ENCODE measurements around the gene BSPRY.

BSPRY gene
- 0 to 1.8 (median 0.29) reads per million in 17 experiments for total RNA-seq

DNA sequence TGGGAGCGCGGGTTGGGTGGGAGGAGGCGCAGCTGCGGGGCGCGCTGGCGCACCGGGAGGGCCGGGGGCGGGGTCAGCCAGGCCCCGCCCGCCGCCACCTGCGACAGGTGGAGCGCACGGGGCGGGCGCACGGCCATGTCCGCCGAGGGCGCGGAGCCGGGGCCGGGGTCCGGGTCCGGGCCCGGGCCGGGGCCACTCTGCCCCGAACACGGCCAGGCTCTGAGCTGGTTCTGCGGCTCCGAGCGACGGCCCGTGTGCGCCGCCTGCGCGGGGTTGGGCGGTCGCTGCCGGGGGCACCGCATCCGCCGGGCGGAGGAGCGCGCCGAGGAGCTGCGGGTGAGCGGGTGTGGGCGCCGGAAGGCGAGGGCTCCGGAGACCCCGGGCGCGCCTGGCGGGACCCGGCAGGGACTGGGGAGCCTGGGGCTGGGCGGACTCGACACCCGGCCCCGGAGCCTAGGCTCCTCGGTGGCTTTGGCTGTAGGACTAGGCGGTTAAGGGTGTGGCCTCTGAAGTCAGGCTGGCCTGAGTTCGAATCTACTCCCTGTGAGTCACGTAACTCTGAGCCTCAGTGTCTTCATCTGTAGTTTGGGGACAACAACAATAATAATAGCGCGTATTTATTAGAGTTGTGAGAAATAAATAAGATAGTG, at the start of gene BSPRY:
Gene BSPRY, plus strand, starts transcription at position 97 of the 650 bp plus-strand sequence. Its CDS starts 39 bp downstream, at position 136.
- DNase-seq = peak in 2 of 4 experiments; percentile 24 to 36

GRCh38 chr9:113299800-113300292, 49.5 kb upstream of the BSPRY start:
- peak; percentile 65 to 90 (median 79) for DNase-seq

GRCh38 chr9:113301548-113301947, 47.8 kb upstream of the BSPRY start:
- DNase-seq = no peak

DNA sequence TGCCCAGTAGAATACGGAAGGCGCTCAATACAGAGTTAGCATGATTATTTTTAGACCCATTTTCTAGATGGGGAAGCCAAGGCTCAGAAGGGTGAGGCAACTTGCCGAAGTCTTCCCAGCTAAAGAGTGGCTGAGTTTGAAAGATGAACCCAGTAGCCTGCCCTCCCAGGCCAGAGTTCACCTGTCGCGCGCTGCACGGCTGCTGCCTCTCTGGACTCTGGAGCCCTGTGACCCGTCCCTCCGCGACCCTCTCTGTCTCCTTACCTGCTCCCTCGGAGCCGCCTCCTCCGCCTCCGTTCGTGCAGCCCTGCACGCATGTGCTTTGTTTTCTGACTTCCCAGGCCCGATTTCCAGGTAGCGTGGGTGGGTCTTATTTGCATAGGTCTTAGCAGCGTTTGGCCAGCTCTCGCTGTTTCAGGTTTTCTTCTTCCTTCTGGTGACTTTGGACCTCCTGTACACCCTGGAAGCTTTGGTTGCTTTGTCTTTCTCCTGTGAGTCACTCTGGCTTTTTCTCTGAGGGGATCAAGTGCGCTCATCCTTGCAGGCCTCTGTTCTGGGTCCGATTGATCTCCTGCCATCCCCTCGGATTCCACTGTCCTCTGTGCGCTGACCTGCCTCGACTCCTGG, 46.4 kb upstream of the BSPRY start, which contains the start of gene RNF183:
Gene RNF183, minus strand, starts transcription at position 585 of the 627 bp plus-strand sequence. CDS start 5,192 bp downstream, outside the sequence.
- no peak for DNase-seq

DNA sequence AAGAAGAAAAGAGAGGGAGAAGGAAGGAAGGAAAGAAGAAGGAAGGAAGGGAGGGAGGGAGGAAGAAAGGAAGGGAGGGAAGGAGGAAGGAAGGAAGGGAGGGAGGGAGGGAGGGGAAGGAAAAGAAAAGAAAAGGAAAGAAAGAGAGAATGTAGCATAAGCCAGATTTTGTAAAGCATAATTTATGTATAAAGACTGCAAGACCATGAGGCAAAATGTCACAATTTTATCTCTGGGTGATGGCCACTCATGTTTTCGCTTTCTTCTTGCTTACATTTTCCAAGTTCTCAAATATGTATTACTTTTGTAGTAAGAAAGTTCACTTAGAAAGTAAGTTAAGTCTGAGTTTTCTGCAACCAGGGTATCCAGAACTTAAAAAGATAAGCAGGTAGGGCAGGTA, 42.8 kb upstream of the BSPRY start:
- DNase-seq = no peak

- no peak for DNase-seq
Observed at GRCh38 chr9:113307396-113307975, 41.9 kb upstream of the BSPRY start.

GRCh38 chr9:113309204-113309813, 40.0 kb upstream of the BSPRY start:
- DNase-seq = peak; percentile 35 to 72 (median 64)

DNA sequence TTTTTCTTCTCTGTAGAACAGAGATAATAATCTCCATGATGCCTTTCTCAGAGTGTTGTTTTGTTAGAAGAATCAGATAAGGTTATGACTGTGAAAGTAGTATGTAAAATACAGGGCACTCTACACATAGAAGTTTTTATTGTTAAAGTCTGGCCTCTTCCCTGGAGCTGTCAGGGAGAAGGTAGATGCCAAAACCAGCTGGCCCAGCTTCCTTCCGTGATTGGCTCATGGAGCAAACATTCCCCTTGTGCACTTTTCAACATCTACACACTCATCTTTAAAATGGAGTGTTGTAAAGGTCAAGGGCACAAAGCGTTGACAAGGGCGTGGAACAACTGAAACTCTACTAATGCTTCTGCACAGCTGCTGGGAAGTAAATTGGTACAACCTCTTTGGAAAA, 38.8 kb upstream of the BSPRY start:
- no peak for DNase-seq

- DNase-seq = no peak
Observed at GRCh38 chr9:113311961-113312360, 37.4 kb upstream of the BSPRY start.

GRCh38 chr9:113313261-113313660, 36.1 kb upstream of the BSPRY start:
- no peak for DNase-seq

DNA sequence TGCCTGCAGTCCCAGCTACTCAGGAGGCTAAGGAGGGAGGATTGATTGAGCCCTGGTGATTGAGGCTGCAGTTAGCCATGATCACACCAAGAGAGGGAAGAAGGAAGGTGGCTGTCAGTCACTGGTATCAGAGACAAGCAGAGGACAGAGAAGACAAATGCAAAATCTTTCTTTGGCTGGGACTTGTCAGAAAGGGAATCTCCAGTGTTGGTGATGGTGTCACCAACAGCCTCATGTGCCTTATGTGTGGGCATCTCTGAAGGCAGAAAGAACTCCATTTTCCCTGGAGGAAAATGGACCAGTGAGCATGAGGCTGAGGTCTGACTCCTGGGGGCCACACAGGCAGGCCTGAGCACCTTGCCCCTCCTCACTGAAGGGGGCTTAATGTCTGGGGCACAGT, 34.1 kb upstream of the BSPRY start:
- DNase-seq = peak in 3 of 4 experiments; percentile 8 to 36 (median 19)

- no peak for DNase-seq
Observed at GRCh38 chr9:113316030-113316429, 33.3 kb upstream of the BSPRY start.

- no peak for DNase-seq
Observed at GRCh38 chr9:113317777-113318176, 31.6 kb upstream of the BSPRY start.

DNA sequence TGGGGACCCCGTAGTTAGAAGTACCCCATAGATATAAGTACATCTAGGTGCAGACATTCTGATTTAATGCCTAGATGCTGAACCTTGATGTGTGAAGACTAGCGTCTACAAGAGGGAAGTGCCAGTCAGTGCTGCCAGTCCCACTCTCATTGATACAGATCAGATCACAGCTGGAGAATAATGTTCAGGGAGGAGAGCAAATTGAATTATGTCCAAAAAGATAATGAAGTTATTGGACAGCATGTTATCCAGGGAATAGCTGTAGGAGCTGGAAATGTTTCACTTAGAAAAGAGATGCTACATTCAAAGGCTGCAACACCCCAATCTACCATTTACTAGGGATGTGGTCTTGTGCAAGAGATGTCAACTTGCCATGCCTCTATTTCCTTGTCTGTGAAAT, 30.3 kb upstream of the BSPRY start:
- DNase-seq = no peak

- no peak for DNase-seq
Observed at GRCh38 chr9:113320051-113320450, 29.3 kb upstream of the BSPRY start.

GRCh38 chr9:113322671-113323070, 26.7 kb upstream of the BSPRY start:
- no peak for DNase-seq

GRCh38 chr9:113326230-113326629, 23.1 kb upstream of the BSPRY start:
- no peak for DNase-seq

- no peak for DNase-seq
Observed at GRCh38 chr9:113328045-113328782, 21.1 kb upstream of the BSPRY start.

GRCh38 chr9:113331780-113332179, 17.6 kb upstream of the BSPRY start:
- no peak for DNase-seq

DNA sequence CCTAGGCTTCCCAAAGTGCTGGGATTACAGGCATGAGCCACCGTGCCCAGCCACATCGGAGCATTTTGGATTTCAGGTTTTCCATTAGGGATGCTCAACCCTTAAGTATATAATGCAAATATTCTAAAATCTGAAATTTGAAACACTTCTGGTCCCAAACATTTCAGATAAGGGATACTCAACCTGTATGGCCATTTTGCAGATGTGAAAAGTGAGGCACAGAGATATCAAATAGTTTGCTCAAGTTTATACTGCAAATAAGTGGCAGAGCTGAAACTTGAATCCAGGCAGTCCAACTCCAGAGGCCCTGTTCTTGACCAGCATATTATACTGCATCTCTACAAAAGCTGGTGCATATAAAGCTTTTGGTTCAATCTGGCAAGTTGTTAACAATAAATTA, 11.6 kb upstream of the BSPRY start:
- no peak for DNase-seq

DNA sequence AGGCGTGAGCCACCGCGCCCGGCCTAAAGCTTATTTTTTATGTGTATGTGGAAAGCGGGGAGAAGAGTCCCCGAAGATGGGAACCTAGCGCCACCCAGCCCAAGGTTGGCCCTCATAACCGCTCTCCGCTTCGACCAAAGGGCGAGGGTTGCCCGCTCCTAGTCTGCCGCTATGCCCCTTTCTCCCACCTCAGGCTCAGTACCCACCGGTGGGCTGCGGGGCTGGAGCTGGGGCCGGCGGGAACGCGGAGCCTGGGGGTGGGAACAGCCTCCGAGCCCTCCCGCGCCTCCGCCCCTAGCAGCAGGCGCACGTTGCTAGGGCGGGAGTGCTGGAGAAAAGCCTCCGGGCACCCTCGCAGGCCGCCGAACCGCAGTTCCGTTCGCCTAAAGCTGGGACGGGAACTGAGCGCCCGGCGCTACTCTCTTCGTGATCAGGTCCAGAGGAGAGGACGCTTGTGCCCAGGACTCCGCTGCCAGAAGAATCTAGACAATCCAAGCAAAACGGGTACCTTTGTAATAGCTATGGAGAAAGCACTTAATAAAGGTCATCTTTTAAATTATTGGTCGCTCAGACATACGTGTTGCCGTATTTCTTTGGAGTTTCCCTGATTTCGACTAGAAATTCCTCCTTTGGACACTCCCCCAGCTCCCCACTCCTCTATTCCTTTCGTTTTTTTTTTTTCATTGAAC, 9.2 kb upstream of the BSPRY start, which contains the start of gene WDR31:
Gene WDR31, minus strand, starts transcription at position 265 of the 689 bp plus-strand sequence. CDS start 8,253 bp downstream, outside the sequence.
- DNase-seq = peak; percentile 90 to 94 (median 92)
